NCI-H1417 (cell line): ENCODE measurements around the gene DMRT1.

ENCODE experiments used
- DNase-seq, 3 experiments: peaks; one replicate each; lab custom pipeline; 2025; lab: John Stamatoyannopoulos, UW

The DMRT1 gene

GRCh38 chr9:841371-842209 is at the start of gene DMRT1:
Gene DMRT1, plus strand, starts transcription at chr9:841697. Its CDS starts 142 bp downstream, at chr9:841839.
- DNase-seq, result peak in 1 of 3 experiments; percentile 64

GRCh38 chr9:792331-793260 is 48.9 kb upstream of the DMRT1 start:
- peak in 1 of 3 experiments; percentile 44 for DNase-seq

DNA sequence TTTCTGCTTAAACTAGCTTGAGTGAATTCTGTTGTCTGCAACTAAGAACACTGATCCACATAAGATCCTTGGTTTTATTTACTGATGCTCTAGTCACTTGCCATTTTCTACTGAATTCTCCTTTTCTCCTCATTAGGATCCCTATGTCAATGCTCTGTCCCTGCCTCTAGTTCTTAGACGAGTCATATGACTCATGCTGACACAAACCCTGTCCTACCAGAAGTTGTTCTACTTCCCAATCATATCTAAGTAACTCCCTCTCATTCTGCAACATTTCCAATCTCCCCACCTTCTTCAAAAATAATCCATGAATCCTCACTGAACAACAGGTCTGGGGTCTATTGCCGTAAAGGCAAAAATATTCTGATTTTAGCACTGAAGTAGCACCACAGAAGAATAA is 47.1 kb upstream of the DMRT1 start:
- no peak for DNase-seq

GRCh38 chr9:795869-796268 is 45.6 kb upstream of the DMRT1 start:
- DNase-seq, result no peak

- DNase-seq, result no peak
These were observed 40.8 kb upstream of the DMRT1 start for GRCh38 chr9:800591-801150.

GRCh38 chr9:801399-802071 is 40.0 kb upstream of the DMRT1 start:
- DNase-seq, result no peak

DNA sequence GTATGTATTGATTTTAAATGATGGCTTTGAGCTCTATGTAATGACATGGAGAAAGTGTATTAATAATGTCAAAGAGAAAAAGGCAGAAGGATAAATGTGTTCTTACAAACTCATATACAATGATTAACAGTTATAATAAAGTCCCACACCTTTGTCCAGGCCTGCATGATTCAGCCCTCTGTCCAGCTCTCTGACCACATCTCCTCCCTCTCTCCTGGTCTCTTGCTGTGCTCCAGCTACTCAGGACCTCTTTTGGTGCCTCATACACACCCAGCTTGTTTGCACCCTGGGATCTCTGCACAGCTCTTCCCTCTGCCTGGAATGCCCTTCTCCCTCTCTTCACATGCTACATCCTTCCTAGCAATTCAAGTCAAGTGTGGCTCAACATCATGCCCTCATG is 37.5 kb upstream of the DMRT1 start:
- no peak for DNase-seq

DNA sequence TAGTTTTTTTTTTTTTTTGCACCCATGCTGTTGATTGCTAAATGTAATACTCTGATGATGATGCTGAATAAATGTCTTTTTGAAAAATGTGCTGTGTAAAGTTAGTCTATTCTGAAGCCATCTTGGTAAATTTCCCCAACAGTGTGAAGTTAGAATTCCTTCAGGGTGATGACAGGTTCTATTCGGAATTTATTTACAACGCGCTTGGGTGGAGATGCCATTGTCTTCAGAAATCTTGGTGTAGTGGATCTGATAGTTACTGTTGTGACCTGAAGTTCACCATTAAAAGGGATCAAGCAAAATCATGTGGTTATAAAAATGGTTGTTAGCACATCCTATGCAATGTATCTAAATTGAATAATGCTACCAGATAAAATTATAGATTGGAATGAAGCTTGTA is 36.3 kb upstream of the DMRT1 start:
- no peak for DNase-seq

DNA sequence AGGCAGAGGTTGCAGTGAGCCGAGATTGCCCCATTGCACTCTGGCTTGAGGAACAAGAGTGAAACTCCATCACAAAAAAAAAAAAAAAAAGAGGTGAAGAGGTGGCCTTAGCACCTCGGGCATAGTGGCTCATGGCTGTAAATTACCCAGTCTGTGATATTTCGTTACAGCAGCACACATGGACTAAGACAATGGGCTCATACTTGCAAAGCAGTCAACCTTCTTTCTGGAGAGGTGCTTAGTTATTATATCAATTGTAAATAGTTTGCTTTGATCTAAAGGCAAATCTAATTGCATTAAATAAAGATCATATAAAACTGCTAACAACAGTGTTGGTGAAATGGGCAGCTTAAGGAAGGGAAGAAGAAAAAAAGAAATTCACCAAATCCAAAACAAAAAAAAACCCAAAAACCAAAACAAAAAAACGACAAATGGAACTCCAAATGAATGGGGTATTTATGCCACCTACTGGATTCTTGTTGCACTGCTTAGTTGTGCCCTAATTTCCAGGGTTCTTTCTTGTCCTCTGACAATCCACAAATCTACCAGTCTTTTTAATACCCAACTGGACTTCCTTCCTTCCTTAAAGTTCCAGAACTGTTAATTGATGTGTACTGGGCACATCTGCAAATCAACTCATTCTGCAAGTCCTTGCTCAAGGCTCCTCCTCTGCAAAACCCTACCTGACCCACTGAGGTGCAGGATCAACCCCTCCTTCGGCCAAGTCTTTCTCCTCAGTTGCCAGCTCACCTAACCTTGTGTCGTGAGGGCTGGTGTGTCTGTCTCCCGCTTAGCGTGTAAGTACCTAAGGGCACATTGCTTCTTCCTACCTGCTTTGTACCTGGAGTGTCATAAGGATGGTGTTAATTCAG is 35.0 kb upstream of the DMRT1 start:
- DNase-seq, result peak in 2 of 3 experiments; percentile 9 to 42

DNA sequence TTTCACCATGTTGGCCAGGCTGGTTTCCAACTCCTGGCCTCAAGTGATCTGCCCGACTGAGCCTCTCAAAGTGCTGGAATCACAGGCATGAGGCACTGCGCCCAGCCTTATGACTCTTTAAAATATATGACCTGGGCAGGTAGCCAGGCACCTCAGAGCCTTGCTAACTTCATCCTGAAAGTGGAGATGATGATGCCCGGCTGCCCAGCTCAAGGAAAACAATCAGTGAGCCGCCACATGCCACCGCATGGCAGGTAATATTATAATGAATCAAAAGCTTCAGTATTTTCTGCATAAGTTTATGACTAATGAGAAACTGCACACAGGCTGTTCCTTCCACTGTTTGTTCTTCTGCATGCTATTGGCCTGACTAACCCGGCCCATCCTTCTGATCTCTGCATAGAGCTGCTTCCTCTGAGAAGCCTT is 30.4 kb upstream of the DMRT1 start:
- DNase-seq, result no peak

DNA sequence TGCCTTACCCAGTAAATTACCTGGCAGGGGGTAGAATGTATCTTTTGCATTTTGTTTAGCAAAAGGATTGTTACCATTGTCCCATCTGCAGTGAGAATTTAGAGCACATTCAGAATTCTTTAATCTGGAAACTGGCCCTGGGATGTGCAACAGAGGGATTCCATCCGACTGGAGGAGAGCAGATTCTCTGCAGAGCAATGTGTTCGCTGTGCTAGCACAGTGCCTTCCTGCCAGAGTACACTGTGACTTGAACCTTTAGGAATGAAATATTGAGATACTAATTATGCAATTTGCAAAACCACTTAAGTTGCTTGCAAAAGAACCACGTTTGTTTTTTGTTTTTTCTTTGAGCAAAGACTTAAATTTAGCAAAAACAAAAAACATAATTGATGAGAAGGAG is 22.5 kb upstream of the DMRT1 start:
- DNase-seq, result no peak

- no peak for DNase-seq
These were observed 14.8 kb upstream of the DMRT1 start for GRCh38 chr9:826500-827280.

- no peak for DNase-seq
These were observed 1.2 kb upstream of the DMRT1 start for GRCh38 chr9:840343-840742.

- no peak for DNase-seq
These were observed 1.3 kb downstream of the DMRT1 start for GRCh38 chr9:842635-843426.

GRCh38 chr9:843427-843785 is 1.9 kb downstream of the DMRT1 start:
- DNase-seq, result no peak

- DNase-seq, result no peak
These were observed 5.4 kb downstream of the DMRT1 start for GRCh38 chr9:846852-847251.

- DNase-seq, result no peak
These were observed 6.0 kb downstream of the DMRT1 start for GRCh38 chr9:847505-847904.

DNA sequence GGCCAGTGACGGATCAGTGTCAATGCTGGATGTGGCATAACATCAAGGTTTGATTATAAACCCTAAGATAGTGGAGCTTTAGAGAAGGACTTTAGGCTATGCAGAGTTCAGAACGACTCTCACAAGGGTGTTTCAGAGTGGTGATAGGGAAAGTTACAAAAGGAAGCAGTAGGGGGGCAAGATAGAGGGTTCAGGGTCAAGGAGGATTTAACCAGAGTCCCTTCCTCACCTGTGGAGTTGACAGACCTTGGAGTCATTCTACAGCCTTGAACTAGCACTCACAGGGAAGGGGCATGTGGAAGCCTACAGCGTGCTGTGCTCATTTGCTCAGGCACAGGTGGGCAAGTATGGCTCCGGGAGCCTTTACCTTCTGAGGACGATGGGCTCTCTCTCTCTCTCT is 7.9 kb downstream of the DMRT1 start:
- DNase-seq, result no peak

- DNase-seq, result no peak
These were observed 11.0 kb downstream of the DMRT1 start for GRCh38 chr9:852539-852938.
